A549 (cell line): ENCODE measurements around the gene MFF. TPM values are rescaled to one million over a fixed set of nuclear protein-coding genes. Genes with fewer than 3 reads are reported as not detected.

Experiments used
- ATAC-seq, 2 experiments: fragments of 200-7000 bp in 1 of 2; fragments of >200 bp in 1 of 2; cut with Nextera tagmentation in 1 of 2; cut with Tn5 transposase in 1 of 2; 3 replicates each; pipeline versions ENCODE4 v1.8.0 to v1.9.1; 2018 to 2020; ENCODE audit warnings: mild to moderate bottlenecking in 1 of 2, moderate library complexity in 1 of 2
- CTCF ChIA-PET: fragments of 300-600 bp; sonication (Branson Sonifier 250); formaldehyde crosslinking; extraction: SDS; loops from one replicate; lab custom pipeline; 2021; ENCODE audit warnings: antibody characterized with exemption, inconsistent platforms; lab: Yijun Ruan, JAX
- POLR2A ChIA-PET: fragments of 350-600 bp; formaldehyde crosslinking; extraction: SDS; loops from one replicate; lab custom pipeline; 2021; ENCODE audit warnings: antibody characterized with exemption, inconsistent platforms; lab: Yijun Ruan, JAX
- DNase-seq, 2 experiments: peaks; one replicate each; pipeline versions ENCODE4 v3.0.0 to v3.0.0-alpha.2; 2011 to 2016; ENCODE audit warnings: low read depth in 1 of 2, low spot score in 1 of 2
- FAIRE-seq: peaks from 2 replicates; lab custom pipeline; 2011; peaks lifted over from hg19 to GRCh38; lab: Jason Lieb, UNC
- H3K27ac ChIP-seq, 2 experiments: fragments of >200 bp; sonication (Bioruptor Twin); formaldehyde crosslinking; 3 replicates each; pipeline ENCODE4 v1.5.1; 2016 to 2017
- H3K4me1 ChIP-seq: fragments of >200 bp; sonication (Bioruptor Twin); formaldehyde crosslinking; 3 replicates; pipeline ENCODE4 v1.6.1; 2016
- H3K4me2 ChIP-seq: fragments of >200 bp; sonication (Bioruptor Twin); formaldehyde crosslinking; 3 replicates; pipeline ENCODE4 v1.6.1; 2016
- H3K4me3 ChIP-seq: fragments of >200 bp; sonication (Bioruptor Twin); formaldehyde crosslinking; 3 replicates; pipeline ENCODE4 v1.5.1; 2016
- H3K9me3 ChIP-seq: fragments of >200 bp; sonication (Bioruptor Twin); formaldehyde crosslinking; 3 replicates; pipeline ENCODE4 v1.6.1; 2016
- ATOH8 ChIP-seq: fragments of 250-450 bp; sonication (Bioruptor Pico); IDR thresholded peaks from 2 replicates; pipeline ENCODE4 v1.5.0; 2020; ENCODE audit warnings: low read depth, mild to moderate bottlenecking, moderate library complexity
- BCL3 ChIP-seq: fragments of >200 bp; sonication (Bioruptor Twin); formaldehyde crosslinking; IDR thresholded peaks from 3 replicates; pipeline ENCODE4 v1.6.1; 2016
- CHD2 ChIP-seq: fragments of 150-350 bp; IDR thresholded peaks from 2 replicates; pipeline ENCODE4 v1.6.1; 2014; ENCODE audit warnings: low read length; ENCODE audit not compliant: partially characterized antibody
- CHD4 ChIP-seq: fragments of 200-600 bp; sonication (generic); IDR thresholded peaks from 2 replicates; pipeline ENCODE4 v1.6.1; 2016; ENCODE audit warnings: antibody characterized with exemption, mild to moderate bottlenecking, borderline replicate concordance
- EHF ChIP-seq: fragments of 250-450 bp; sonication (Bioruptor Pico); IDR thresholded peaks from 2 replicates; pipeline ENCODE4 v1.5.0; 2020; ENCODE audit warnings: mild to moderate bottlenecking
- EHMT2 ChIP-seq: fragments of 200-600 bp; sonication (generic); IDR thresholded peaks from 2 replicates; pipeline ENCODE4 v1.6.1; 2016; ENCODE audit warnings: antibody characterized with exemption, low read depth, mild to moderate bottlenecking, moderate library complexity
- EP300 ChIP-seq, 2 experiments: fragments of >200 bp; sonication (Bioruptor Twin); formaldehyde crosslinking; IDR thresholded peaks; 2 replicates in 1 of 2; 3 replicates in 1 of 2; pipeline ENCODE4 v1.6.1; 2016 to 2017
- ESRRA ChIP-seq: fragments of 150-350 bp; IDR thresholded peaks from 2 replicates; pipeline ENCODE4 v1.6.1; 2014; ENCODE audit warnings: mild to moderate bottlenecking, low read length, borderline replicate concordance
- FOXS1 ChIP-seq: fragments of 250-450 bp; sonication (Bioruptor Pico); IDR thresholded peaks from 2 replicates; pipeline ENCODE4 v1.5.0; 2020; ENCODE audit warnings: mild to moderate bottlenecking, moderate library complexity
- HMGXB4 ChIP-seq: fragments of 250-450 bp; sonication (Bioruptor Pico); IDR thresholded peaks from 2 replicates; pipeline ENCODE4 v1.5.0; 2021; ENCODE audit warnings: mild to moderate bottlenecking, moderate library complexity, borderline replicate concordance
- HOXA7 ChIP-seq: fragments of 250-450 bp; sonication (Bioruptor Pico); IDR thresholded peaks from 2 replicates; pipeline ENCODE4 v1.5.0; 2020; ENCODE audit warnings: mild to moderate bottlenecking, moderate library complexity
- JUNB ChIP-seq: fragments of >200 bp; sonication (Bioruptor Twin); formaldehyde crosslinking; IDR thresholded peaks from 2 replicates; pipeline ENCODE4 v1.6.1; 2016
- KDM1A ChIP-seq: fragments of 200-600 bp; sonication (generic); IDR thresholded peaks from 2 replicates; pipeline ENCODE4 v1.6.1; 2016; ENCODE audit warnings: low read depth, mild to moderate bottlenecking
- MAZ ChIP-seq: fragments of 150-350 bp; IDR thresholded peaks from 2 replicates; pipeline ENCODE4 v1.6.1; 2014; ENCODE audit warnings: antibody characterized with exemption, low read depth, low read length, borderline replicate concordance
- NFE2L2 ChIP-seq: fragments of 150-350 bp; conservative IDR thresholded peaks from 2 replicates; pipeline ENCODE4 v1.6.1; 2014; ENCODE audit warnings: low read length
- NPAS2 ChIP-seq: fragments of 250-450 bp; sonication (Bioruptor Pico); IDR thresholded peaks from 2 replicates; pipeline ENCODE4 v1.8.0; 2022; ENCODE audit warnings: mild to moderate bottlenecking, moderate library complexity, borderline replicate concordance
- RARB ChIP-seq: fragments of 250-450 bp; sonication (Bioruptor Pico); IDR thresholded peaks from 2 replicates; pipeline ENCODE4 v1.8.0; 2021; ENCODE audit warnings: mild to moderate bottlenecking, moderate library complexity
- TP53 ChIP-seq: fragments of 250-450 bp; sonication (Bioruptor Pico); IDR thresholded peaks from 2 replicates; pipeline ENCODE4 v1.5.0; 2021; ENCODE audit warnings: mild to moderate bottlenecking, moderate library complexity
- USF2 ChIP-seq: fragments of 450-650 bp; IDR thresholded peaks from 2 replicates; pipeline ENCODE4 v1.6.1; 2014; ENCODE audit warnings: antibody characterized with exemption
- ZNF302 ChIP-seq: fragments of 250-450 bp; sonication (Bioruptor Pico); IDR thresholded peaks from 2 replicates; pipeline ENCODE4 v1.9.0; 2021; ENCODE audit warnings: inconsistent platforms, mild to moderate bottlenecking, moderate library complexity
- WGBS: methylation state at CpG from one replicate; pipeline ENCODE4 v1.1.6; 2017; ENCODE audit errors: missing lambda C conversion rate; 5-methylcytosine and 5-hydroxymethylcytosine counted together
- polyA plus RNA-seq, 4 experiments: library from polyadenylated mRNA; depleted of rRNA in 3 of 4; stranded (reverse); fragments of >200 nt; fragmentation: RNase III in 1 of 4; extraction: RNeasy Plus Mini Kit Qiagen cat#74134 plus additional on column Dnase treatment in 1 of 4; gene quantifications; 2 replicates in 3 of 4; 3 replicates in 1 of 4; pipeline ENCODE4 v1.2.3, GENCODE V29; 2011 to 2017

The MFF gene
- polyA plus RNA-seq, 2 of the 4 experiments (the other 2 are of a cell fraction) = 135 to 252 TPM

- TF ChIP-seq ATOH8 (peak; percentile 98), JUNB (no peak), RARB (CRISPR knock-in tag) (peak; percentile 87), NPAS2 (CRISPR knock-in tag) (peak; percentile 79; the same call in 1 of the 2 replicates), FOXS1 (CRISPR knock-in tag) (peak; percentile 95), KDM1A (no peak), HOXA7 (peak; percentile 95), EP300 (IDR thresholded peaks at IDR 0.05) (no peak), NFE2L2 (no peak), TP53 (peak; percentile 68; the same call in 1 of the 2 replicates), CHD4 (no peak)
- TF ChIP-seq, all 56 proteins: peak for 14
Measured at GRCh38 chr2:227390468-227391256, 65.6 kb downstream of the MFF start (continued).

GRCh38 chr2:227394401-227394800 lies 69.3 kb downstream of the MFF start:
- CTCF ChIA-PET = interaction anchor here (8.4 kb wide), 1 partner anchor 12 kb away, joined by 52 read pairs; no protein-coding TSS in a partner anchor
- POLR2A ChIA-PET = no interaction called here
- Histone ChIP-seq H3K4me2 (peak overlapping the region; percentile 53), H3K9me3 (0 out of 3 replicates have a peak, but pooled peaks cover 7% of the 10 kb centered on the region), H3K27ac (peak overlapping the region; percentile 88 to 99), H3K4me1 (peaks cover 56% of the 10 kb centered on the region), H3K4me3 (no peak overlapping the region)
- ATAC-seq (peak in 1 of 2 experiments; percentile 40; a peak in 2 of 6 replicates), FAIRE-seq (no peak), DNase-seq (no peak)
- TF ChIP-seq NFE2L2 = no peak
- 63% methylated on average over 2 of the region's 2 CpGs for WGBS

GRCh38 chr2:227395556-227395955 lies 70.5 kb downstream of the MFF start:
- Histone ChIP-seq H3K4me1 (peaks cover 58% of the 10 kb centered on the region), H3K9me3 (no peaks in the 10 kb centered on the region), H3K4me2 (no peak overlapping the region), H3K4me3 (no peak overlapping the region), H3K27ac (peak overlapping the region; percentile 52 to 88)
- POLR2A ChIA-PET = no interaction called here
- TF ChIP-seq FOXS1 (CRISPR knock-in tag) (no peak), ESRRA (no peak), USF2 (no peak), CHD2 (no peak), TP53 (no peak), BCL3 (no peak), EHF (no peak), MAZ (no peak), HMGXB4 (CRISPR knock-in tag) (no peak), EHMT2 (no peak), ZNF302 (CRISPR knock-in tag) (no peak)
- FAIRE-seq = no peak
- no peak; a peak in 1 of 6 replicates for ATAC-seq
- CTCF ChIA-PET = interaction anchor here (1.0 to 8.4 kb wide), 3 partner anchors 11 to 371 kb away, joined by 3 to 52 read pairs (median 4); no protein-coding TSS in a partner anchor
- WGBS = 71% methylated on average over 1 of the region's 1 CpG
- DNase-seq = no peak
